NCI-H2196 treated with DMSO at 0.1 percent for 48 hours (cell line): ENCODE results near the gene FARP2.
"Not testable (repeated sequence)": the region's sequence is repeated elsewhere in the genome, so short reads cannot be mapped to it uniquely, and the experiment has no call there.

Experiments used
- DNase-seq: peaks from one replicate; lab custom pipeline; 2025; ENCODE audit not compliant: unreplicated experiment; lab: John Stamatoyannopoulos, UW

Gene FARP2

DNA sequence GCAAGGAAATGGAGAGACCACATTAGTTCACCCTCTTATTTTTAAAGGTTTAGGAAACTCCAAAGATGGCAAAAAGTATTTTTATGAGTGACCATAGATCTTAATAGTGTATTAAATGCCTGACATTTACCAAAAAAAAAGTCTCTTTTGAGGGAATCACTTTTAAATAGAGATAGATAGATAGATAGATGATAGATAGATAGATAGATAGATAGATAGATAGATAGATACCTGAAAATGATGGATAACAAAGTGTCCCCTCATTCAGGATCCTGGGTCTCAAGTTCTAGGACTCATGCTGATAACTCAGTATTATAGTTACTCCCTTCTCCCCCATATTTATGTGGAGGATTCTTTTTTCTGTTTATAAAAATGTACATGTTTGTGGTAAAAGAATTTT is 52.8 kb downstream of the FARP2 start:
- DNase-seq: no peak

DNA sequence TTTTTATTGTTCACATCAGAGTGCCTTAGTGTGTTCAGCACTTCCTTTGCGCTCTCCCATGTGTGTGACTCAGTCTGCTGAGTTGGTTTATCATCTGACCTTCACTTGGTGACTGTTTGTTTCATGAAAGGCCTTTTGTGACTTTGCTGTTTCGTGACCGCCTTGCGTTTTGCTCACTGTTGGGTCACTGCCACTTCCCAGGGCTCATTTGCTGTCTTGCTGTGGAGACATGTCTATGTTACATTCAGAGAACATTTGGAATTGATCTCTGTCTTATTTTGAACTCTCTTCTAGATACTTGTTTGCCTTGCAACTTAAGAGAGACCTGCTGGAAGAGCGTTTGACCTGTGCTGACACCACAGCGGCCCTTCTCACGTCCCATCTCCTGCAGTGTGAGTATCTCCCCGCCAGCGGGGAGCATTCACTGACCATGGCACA is 54.7 kb downstream of the FARP2 start:
- DNase-seq: no peak

DNA sequence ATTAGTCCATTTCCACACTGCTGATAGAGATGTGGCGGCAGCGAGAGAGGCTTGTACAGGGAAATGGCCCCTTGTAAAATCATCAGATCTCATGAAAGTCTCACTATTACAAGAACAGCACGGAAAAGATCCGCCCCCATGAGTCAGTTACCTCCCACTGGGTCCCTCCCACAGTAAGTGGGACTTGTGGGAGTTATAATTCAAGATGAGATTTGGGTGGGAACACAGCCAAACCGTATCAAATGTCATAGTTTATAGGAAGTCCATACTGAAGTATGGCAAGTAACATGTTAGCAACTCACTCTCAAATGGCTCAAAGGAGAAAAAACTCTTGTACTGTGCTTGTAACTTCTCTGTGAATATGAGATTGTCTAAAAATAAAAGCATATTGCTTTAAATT is 56.1 kb downstream of the FARP2 start:
- DNase-seq: peak; percentile 24

DNA sequence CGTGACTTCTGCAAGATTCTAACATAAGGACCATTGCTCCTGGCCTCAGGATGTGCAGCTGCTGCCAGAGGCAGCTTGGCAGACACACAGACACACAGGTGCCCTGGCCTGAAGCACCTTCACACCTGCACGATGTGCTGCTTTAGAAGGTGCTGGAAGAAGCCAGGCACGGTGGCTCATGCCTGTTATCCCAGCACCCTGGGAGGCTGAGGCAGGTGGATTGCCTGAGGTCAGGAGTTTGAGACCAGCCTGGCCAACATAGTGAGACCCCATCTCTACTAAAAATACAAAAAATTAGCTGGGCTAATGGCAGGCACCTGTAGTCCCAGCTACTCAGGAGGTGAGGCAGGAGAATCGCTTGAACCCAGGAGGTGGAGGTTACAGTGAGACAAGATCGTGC is 57.4 kb downstream of the FARP2 start:
- DNase-seq: not testable (repeated sequence)

DNA sequence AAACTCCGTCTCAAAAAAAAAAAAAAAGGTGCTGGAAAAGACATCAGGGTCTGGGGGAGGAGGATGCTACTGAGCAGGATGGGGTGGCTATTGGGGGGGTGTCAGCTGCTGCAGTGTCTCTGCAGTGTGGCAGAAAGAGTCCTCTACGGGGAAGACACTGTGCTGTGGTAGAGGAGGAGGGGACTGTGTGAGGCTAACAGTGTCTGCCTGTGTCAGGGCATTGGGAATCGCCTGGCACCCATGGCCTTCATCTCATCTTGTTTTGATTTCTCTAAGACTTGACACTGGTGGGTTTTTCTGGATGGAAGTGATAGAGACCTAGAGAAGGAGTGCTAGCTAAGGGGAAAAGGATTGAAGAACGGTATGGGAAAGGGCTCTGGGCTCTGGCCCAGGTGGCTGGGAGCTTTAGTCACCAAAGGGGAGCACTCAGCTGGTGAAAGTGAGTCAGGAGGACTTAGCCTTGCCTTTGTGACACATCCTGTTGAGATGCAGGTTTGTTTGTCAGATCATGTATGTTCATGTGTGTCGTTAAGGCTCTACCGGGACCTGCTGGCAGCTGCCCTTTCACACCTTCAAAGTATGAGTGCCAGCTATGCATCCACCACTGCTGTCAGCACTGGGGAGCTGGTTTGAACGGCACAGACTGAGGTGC is 58.0 kb downstream of the FARP2 start:
- DNase-seq: no peak

DNA sequence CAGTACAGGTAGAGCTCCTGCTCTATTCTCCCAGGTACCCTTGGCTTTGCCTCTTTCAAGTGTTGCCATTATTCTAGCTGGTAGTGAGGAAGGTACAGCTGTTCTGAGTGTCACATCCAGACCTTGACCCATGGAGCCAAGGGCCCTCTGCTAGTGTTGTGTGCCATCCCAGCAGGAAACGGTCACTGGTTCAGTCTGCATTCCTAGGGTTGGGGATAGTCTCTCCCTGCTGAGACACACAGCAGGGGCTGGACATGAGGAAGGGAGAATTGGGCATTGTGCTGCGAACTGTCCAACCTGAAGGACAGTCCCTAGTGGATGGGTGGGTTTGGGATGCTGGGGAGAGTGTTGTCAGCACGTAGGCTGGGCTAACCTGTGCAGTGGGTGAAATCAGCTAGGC is 59.1 kb downstream of the FARP2 start:
- no peak for DNase-seq

GRCh38 chr2:241417626-241418025 is 61.5 kb downstream of the FARP2 start:
- DNase-seq: peak; percentile 91

- DNase-seq: no peak
These were observed 65.2 kb downstream of the FARP2 start for GRCh38 chr2:241421330-241421729.

DNA sequence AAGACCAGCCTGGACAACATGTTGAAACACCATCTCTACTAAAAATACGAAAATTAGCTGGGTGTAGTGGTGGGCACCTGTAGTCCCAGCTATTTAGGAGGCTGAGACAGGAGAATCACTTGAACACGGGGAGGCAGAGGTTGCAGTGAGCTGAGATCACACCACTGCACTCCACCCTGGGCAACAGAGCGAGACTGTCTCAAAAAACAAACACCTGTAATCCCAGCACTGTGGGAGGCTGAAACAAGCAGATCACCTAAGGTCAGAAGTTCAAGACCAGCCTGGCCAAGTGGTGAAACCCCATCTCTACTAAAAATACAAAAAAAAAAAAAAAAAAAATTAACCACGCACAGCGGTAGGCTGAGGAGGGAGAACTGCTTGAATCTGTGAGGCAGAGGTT is 65.9 kb downstream of the FARP2 start:
- not testable (repeated sequence) for DNase-seq

DNA sequence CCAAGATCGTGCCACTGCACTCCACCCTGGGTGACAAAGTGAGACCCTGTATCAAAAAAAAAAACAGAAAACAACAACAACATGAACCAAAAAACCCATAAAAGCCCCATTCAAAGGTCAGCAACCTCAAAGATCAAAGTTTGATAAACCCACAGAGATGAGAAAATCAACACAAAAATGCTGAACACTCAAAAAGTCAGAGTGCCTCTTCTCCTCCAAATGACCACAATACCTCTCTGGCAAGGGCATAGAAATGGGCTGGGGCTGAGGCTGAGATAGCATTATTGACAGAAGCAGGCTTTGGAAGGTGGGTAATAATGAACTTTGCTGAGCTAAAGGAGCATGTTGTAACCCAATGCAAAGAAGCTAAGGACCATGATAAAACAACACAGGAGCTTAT is 66.3 kb downstream of the FARP2 start:
- no peak for DNase-seq

DNA sequence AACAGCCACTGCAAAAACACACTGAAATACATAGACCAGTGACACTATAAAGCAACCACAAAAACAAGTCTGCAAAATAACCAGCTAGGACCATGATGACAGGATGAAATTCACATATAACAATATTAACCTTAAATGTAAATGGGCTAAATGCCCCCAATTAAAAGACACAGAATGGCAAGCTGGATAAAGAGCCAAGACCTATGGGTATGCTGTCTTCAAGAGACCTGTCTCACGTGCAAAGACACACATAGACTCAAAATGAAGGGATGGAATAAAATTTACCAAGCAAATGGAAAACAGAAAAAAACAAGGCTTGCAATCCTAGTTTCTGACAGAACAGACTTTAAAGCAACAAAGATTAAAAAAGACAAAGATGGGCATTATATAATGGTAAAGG is 67.4 kb downstream of the FARP2 start:
- not testable (repeated sequence) for DNase-seq

DNA sequence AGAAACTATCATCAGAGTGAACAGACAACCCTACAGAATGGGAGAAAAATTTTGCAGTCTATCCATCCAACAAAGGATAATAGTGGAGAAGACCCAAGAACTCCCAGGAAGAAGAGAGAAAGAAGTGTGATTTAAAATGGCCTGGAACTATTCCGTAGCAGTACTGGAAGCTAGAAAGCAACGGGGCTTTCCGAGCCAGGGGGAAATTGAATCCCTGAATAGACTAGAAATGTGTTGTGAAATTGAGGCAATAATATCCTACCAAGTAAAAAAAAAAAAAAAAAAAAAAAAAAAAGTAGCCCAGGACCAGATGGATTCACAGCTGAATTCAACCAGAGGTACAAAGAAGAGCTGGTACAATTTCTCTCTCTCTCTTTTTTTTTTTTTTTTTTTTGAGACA is 69.3 kb downstream of the FARP2 start:
- no peak for DNase-seq

- DNase-seq: no peak
These were observed 74.1 kb downstream of the FARP2 start for GRCh38 chr2:241430178-241430577.

DNA sequence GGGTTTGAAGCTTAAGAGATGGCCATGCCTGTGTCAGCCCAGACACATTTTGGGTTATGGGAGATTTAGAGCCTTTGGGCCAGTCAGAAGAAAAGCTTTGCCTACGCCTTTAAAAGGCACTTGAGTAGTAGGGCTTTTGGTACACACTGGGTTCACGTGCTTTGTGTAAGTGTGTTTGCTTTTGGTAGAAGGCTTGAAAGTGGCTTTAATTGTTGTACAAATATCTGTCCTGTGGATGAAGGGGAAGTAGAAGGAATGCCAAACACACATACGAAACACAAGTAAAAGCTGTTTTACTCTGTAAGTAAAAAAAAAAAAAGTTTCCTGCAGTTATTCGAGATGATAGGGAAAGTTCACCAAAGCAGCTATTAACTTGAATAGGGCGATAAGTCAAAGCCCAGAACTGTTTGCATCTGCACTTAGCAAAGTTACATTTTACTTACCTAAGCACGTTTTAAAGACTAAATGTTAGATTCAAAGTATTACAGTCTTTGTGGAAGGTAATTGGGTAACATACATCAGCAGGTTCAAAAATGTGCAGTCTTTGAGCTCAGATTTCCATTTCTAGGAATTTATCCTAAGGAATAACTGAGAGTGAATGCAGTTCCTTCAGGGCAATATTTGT is 76.9 kb downstream of the FARP2 start:
- peak; percentile 14 for DNase-seq

DNA sequence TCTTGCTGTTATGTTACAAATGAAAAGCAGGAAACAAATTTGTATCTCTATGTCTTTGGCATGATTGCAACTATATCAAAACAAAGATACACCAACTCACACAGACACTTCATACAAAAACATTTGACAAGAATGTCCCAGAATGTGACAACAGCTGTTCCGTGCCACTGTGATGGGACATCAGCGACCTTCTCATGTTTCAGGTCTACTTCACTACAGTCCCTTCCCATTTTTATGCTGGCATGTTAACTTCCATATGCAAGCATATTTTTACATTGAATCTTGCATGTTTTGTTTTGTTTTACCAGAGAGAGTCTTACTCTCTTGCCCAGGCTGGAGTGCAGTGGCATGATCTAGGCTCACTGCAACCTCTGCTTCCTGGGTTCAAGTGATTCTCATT is 81.1 kb downstream of the FARP2 start:
- no peak for DNase-seq

GRCh38 chr2:241441492-241441891 is 85.4 kb downstream of the FARP2 start:
- DNase-seq: no peak

DNA sequence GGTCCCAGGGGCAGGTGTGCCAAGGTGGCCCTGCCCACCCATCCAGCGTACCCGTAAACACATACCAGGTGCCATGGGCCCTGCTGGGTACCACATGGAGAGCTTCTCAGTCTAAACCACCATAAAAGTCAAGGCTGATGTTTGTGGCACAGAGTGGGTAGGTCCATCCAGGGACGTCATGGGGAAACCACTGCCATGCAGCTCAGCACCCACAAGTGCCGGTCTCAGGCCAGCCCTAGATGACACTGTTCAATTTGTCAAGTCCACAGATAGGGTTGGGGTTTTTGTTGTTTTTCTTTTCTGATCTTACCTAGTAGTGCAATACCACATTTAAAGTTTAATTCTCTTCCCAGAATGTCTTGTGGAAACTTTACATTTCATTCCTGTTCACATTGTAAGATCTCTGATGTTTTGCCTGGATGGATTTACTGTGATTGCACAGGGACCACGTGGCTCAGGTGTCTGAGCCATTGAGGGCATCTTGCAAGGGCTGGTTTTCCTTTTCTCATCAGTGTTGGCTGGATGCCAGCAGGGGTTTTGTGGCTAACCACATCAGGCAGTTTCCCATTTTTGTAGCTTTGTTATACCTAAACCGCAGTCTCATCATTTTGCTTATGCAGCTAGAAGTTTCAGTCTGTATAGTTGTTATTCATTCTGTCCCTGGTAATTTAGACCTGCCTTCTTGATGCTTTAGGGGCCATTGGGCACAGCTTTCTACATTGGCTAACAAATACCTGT is 87.6 kb downstream of the FARP2 start:
- no peak for DNase-seq

- no peak for DNase-seq
These were observed 89.3 kb downstream of the FARP2 start for GRCh38 chr2:241445426-241445825.

DNA sequence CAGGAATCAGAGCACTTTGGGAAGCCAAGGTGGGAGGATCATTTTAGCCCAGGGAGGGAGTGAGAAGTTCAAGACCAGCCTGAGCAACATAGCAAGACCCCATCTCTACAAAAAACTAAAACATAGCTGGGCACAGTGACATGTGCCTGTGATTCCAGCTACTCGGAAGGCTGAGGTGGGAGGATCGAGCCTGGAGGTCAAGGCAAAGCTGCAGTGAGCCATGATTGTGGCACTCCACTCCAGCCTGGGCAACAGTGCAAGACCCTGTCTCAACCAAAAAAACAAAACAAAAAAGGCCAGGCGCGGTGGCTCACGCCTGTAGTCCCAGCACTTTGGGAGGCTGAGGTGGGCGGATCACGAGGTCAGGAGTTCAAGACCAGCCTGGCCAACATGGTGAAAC is 94.0 kb downstream of the FARP2 start:
- DNase-seq: not testable (repeated sequence)

DNA sequence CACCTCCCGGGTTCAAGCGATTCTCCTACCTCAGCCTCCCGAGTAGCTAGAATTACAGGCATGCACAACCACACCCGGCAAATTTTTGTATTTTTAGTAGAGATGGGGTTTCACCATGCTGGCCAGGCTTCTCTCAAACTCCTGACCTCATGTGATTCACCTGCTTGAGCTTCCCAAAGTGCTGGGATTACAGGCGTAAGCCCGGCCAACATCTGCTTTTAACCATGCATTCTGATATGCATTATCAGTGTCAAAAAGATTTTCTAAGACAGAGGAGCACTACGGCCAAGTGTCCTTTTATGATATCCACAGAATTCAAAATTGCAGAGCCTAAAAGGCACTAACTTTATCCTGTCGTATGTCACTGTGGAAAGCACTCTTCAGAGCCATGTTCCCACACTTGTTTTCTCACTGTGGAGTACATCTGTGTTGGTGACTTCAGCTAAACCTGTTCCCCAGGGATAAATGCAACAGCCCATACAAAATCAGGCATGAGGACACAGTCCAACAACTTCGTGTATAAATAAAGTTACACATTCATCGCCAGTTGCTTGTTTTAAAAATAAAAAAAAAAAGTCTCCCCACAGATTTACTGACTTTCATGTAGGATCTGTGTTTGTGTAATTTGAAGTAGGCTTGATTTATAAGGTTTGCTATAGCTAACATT is 95.9 kb downstream of the FARP2 start:
- DNase-seq: no peak

- not testable (repeated sequence) for DNase-seq
These were observed 97.8 kb downstream of the FARP2 start for GRCh38 chr2:241453919-241454318.
